ENCODE data around the gene FBXO41. TPM values are rescaled to one million over a fixed set of nuclear protein-coding genes. Genes with fewer than 3 reads are reported as not detected.

Gene FBXO41
- total RNA-seq, 1 donor from 2014 or later: 14.0 TPM

DNA sequence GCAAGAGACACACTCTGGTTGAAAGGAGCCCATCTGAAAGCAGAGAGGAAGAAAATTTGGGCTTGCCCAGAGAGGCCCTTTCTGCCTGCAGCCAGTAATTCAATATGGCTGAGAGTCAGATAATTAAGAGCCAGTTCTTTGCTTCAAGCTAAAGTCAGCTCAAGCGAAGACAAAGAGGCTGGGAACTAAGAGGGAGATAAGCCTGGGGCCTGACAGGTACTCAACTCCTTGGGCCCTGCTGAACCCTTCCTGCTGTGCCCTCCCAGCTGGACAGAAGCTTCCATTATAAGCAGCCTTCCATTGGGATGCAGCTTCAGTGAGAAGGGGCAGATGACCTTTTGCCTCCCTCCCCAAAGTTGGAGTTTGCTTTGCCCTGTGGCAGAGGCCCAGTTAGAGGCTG lies 12.0 kb downstream of the FBXO41 start:
- peaks cover 26% of the 10 kb centered on the region for H3K36me3 Mint-ChIP-seq (ENCODE audit: unreplicated experiment)
- no peak overlapping the region for H3K4me3 Mint-ChIP-seq (ENCODE audit: unreplicated experiment)
- peaks cover 5% of the 10 kb centered on the region for H3K9me3 Mint-ChIP-seq (ENCODE audit: unreplicated experiment)
- DNase-seq: no peak
- peaks cover 28% of the 10 kb centered on the region for H3K27me3 Mint-ChIP-seq (ENCODE audit: unreplicated experiment)
- no peaks in the 10 kb centered on the region for H3K4me1 Mint-ChIP-seq (ENCODE audit: low read depth, unreplicated experiment)
- H3K27ac Mint-ChIP-seq (ENCODE audit: unreplicated experiment): no peak overlapping the region
- TF ChIP-seq, protein P1, sequence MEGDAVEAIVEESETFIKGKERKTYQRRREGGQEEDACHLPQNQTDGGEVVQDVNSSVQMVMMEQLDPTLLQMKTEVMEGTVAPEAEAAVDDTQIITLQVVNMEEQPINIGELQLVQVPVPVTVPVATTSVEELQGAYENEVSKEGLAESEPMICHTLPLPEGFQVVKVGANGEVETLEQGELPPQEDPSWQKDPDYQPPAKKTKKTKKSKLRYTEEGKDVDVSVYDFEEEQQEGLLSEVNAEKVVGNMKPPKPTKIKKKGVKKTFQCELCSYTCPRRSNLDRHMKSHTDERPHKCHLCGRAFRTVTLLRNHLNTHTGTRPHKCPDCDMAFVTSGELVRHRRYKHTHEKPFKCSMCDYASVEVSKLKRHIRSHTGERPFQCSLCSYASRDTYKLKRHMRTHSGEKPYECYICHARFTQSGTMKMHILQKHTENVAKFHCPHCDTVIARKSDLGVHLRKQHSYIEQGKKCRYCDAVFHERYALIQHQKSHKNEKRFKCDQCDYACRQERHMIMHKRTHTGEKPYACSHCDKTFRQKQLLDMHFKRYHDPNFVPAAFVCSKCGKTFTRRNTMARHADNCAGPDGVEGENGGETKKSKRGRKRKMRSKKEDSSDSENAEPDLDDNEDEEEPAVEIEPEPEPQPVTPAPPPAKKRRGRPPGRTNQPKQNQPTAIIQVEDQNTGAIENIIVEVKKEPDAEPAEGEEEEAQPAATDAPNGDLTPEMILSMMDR (IDR thresholded peaks at IDR 0.05; ENCODE audit: partially characterized antibody, unreplicated experiment): no peak

DNA sequence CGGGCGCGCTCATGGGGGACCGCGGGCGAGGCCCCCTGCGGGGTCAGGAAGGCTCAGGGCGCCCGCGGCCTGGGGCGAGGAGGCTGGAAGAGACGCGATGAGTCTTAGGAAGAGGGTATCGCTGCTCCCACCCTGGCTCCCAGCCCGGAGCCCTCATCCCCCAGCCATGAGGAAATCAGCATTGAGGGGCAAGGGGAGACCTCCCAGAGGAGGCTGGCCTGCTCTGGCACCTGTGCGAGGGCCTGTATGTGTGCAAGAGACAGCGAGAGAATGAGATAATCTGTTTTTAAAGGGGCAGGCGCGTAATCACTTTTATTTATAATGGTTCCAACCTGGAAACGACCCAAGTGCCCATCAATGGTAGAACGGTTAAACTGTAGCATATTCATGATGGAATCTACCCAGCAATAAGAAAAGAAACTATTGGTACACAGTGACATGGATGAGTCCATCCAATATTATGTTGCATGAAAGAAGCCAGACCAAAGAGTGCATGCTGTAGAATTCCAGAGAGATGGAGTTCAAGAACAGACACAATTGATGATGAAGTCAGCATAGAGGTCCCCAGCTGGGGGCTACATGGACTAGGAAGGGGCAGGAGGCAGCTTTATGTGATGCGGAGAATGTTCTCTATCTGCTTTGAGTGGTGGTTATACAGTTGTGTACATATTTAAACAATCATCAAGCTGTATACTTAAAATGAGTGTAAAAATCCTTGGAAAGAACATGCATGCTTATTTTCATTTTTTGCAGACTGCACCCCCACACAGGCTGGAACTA lies 14.4 kb downstream of the FBXO41 start:
- TF ChIP-seq, protein P1 (IDR thresholded peaks at IDR 0.05; ENCODE audit: partially characterized antibody, unreplicated experiment): no peak
- peaks cover 26% of the 10 kb centered on the region for H3K36me3 Mint-ChIP-seq (ENCODE audit: unreplicated experiment)
- no peaks in the 10 kb centered on the region for H3K4me1 Mint-ChIP-seq (ENCODE audit: low read depth, unreplicated experiment)
- no peak for DNase-seq
- no peak overlapping the region for H3K27ac Mint-ChIP-seq (ENCODE audit: unreplicated experiment)
- peaks cover 33% of the 10 kb centered on the region for H3K27me3 Mint-ChIP-seq (ENCODE audit: unreplicated experiment)
- H3K9me3 Mint-ChIP-seq (ENCODE audit: unreplicated experiment): peaks cover 5% of the 10 kb centered on the region
- peak overlapping the region; percentile 44 for H3K4me3 Mint-ChIP-seq (ENCODE audit: unreplicated experiment)

DNA sequence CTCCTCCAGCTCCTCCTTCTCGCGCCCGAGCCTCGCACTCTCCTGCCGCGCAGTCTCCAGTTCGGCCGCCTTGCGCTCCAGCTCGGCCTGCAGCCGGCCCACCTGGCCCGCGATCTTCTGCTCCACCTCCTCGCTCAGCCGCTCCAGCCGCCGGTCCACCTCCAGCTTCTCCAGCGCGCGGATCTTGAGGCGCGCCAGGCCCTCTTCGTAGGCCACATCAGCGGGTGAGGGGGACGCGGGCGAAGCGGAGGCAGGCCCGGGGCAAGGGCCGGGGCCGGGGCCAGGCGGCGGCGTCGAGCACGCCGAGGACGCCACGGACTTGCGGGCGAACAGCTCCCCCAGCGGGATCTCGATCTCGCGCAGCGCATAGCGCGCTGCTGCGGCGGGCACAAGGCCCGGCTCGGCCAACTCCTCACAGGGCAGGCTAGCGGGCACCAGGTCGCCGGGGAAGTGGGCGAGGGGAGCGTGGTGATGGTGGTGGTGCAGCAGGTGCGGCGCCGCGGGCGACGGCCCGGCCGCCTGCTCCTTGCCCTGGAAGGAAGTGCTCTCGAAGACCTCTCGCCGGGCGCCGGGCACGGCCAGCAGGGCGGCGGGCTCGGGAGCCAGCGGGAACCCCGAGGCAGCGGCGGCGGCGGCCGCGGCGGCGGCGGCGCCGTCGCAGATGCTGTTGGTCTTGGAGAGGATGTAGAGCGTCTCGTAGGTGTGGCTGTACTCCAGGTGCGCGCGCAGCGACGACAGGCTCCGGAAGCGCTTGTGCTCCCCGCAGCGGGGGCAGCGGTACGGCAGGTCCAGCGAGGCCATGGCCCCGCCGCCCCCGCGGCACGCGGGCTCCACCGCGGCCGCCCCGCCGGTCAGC lies 15.2 kb downstream of the FBXO41 start:
- DNase-seq: peak; percentile 65
- TF ChIP-seq, protein P1 (IDR thresholded peaks at IDR 0.05; ENCODE audit: partially characterized antibody, unreplicated experiment): peak; percentile 29
- Mint-ChIP-seq H3K27me3 (ENCODE audit: unreplicated experiment) (peaks cover 33% of the 10 kb centered on the region), H3K9me3 (ENCODE audit: unreplicated experiment) (peaks cover 5% of the 10 kb centered on the region), H3K36me3 (ENCODE audit: unreplicated experiment) (peaks cover 23% of the 10 kb centered on the region), H3K27ac (ENCODE audit: unreplicated experiment) (no peak overlapping the region), H3K4me1 (ENCODE audit: low read depth, unreplicated experiment) (no peaks in the 10 kb centered on the region), H3K4me3 (ENCODE audit: unreplicated experiment) (peak overlapping the region; percentile 17)

DNA sequence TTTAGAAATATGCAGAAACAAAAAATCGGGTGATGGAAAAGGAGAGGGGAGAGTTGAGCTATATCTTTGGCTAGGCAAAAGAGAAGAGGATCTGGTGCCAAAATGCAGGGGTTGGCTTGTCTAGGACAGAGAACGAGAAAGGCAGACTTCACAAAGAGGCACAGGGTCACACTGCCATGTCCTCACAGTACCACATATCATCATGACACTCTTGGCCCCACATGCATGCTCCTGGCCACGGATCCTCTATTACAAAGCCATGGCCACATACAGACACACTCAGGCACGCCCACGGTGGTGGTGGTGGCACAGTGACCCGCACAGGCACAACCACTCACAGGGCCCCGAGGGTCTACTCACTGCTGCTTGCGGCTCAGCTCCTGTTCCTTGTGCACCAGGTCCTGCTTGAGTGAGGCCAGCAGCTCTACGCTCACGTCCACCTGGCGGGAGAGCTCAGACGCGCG lies 15.9 kb downstream of the FBXO41 start:
- no peak for DNase-seq
- Mint-ChIP-seq H3K27ac (ENCODE audit: unreplicated experiment) (no peak overlapping the region), H3K9me3 (ENCODE audit: unreplicated experiment) (peaks cover 5% of the 10 kb centered on the region), H3K4me3 (ENCODE audit: unreplicated experiment) (peak overlapping the region; percentile 17), H3K4me1 (ENCODE audit: low read depth, unreplicated experiment) (no peaks in the 10 kb centered on the region), H3K27me3 (ENCODE audit: unreplicated experiment) (peaks cover 33% of the 10 kb centered on the region), H3K36me3 (ENCODE audit: unreplicated experiment) (peaks cover 20% of the 10 kb centered on the region)
- TF ChIP-seq, protein P1 (IDR thresholded peaks at IDR 0.05; ENCODE audit: partially characterized antibody, unreplicated experiment): no peak

Measured in glutamatergic neuron (in vitro differentiated cells).